Mesothelial cell of epicardium (in vitro differentiated cells): ENCODE results near the gene TAS1R3. TPM values are rescaled to one million over a fixed set of nuclear protein-coding genes. Genes with fewer than 3 reads are reported as not detected.
A peak's percentile ranks its signal among the peaks of the same experiment; 100 is the strongest.

Source experiments
- DNase-seq, 2 experiments: peaks; one replicate each; pipeline ENCODE4 v3.0.0; 2021; ENCODE audit warnings: low spot score in 2 of 2; ENCODE audit not compliant: unreplicated experiment in 2 of 2
- H3K27ac Mint-ChIP-seq: 2 replicates; pipeline ENCODE4 v1.8.0; 2021; ENCODE audit warnings: mixed read lengths
- H3K27me3 Mint-ChIP-seq: 2 replicates; pipeline ENCODE4 v1.8.0; 2021; ENCODE audit warnings: low read depth, mixed read lengths
- H3K36me3 Mint-ChIP-seq: 2 replicates; pipeline ENCODE4 v1.8.0; 2021; ENCODE audit warnings: mixed read lengths
- H3K4me1 Mint-ChIP-seq: 2 replicates; pipeline ENCODE4 v1.8.0; 2021; ENCODE audit warnings: mixed read lengths
- H3K4me3 Mint-ChIP-seq: 2 replicates; pipeline ENCODE4 v1.8.0; 2021; ENCODE audit warnings: mild to moderate bottlenecking, moderate library complexity, mixed read lengths
- H3K9me3 Mint-ChIP-seq: 2 replicates; pipeline ENCODE4 v1.8.0; 2021; ENCODE audit warnings: mixed read lengths
- CTCF ChIP-seq: fragments of 200-600 bp; sonication (generic); IDR thresholded peaks from one replicate; pipeline ENCODE4 v1.5.0; 2021; ENCODE audit warnings: antibody characterized with exemption; ENCODE audit not compliant: unreplicated experiment
- total RNA-seq: library from RNA; stranded (reverse); gene quantifications from 3 replicates; pipeline ENCODE4 v1.2.1, GENCODE V29; 2021

TAS1R3 gene
- total RNA-seq, 1 donor from 2014 or later: 0.98 TPM

GRCh38 chr1:1291023-1291528, 40.0 kb upstream of the TAS1R3 start:
- no peak for DNase-seq
- Mint-ChIP-seq H3K27ac (no peak overlapping the region), H3K4me3 (no peak overlapping the region), H3K27me3 (peaks cover 2% of the 10 kb centered on the region), H3K9me3 (no peaks in the 10 kb centered on the region), H3K36me3 (no peaks in the 10 kb centered on the region), H3K4me1 (peaks cover 7% of the 10 kb centered on the region)
- no peak for TF ChIP-seq CTCF

GRCh38 chr1:1291548-1292441, 39.3 kb upstream of the TAS1R3 start:
- no peak overlapping the region for H3K4me3 Mint-ChIP-seq
- peak in 1 of 2 experiments; percentile 82 for DNase-seq
- H3K4me1 Mint-ChIP-seq: peaks cover 7% of the 10 kb centered on the region
- H3K9me3 Mint-ChIP-seq: no peaks in the 10 kb centered on the region
- no peaks in the 10 kb centered on the region for H3K36me3 Mint-ChIP-seq
- TF ChIP-seq CTCF: peak; percentile 80
- H3K27me3 Mint-ChIP-seq: peaks cover 2% of the 10 kb centered on the region
- H3K27ac Mint-ChIP-seq: no peak overlapping the region

GRCh38 chr1:1292442-1292779, 38.7 kb upstream of the TAS1R3 start:
- H3K4me1 Mint-ChIP-seq: peaks cover 7% of the 10 kb centered on the region
- no peak for TF ChIP-seq CTCF
- no peak overlapping the region for H3K4me3 Mint-ChIP-seq
- H3K9me3 Mint-ChIP-seq: no peaks in the 10 kb centered on the region
- no peak overlapping the region for H3K27ac Mint-ChIP-seq
- no peaks in the 10 kb centered on the region for H3K36me3 Mint-ChIP-seq
- no peak for DNase-seq
- H3K27me3 Mint-ChIP-seq: peaks cover 2% of the 10 kb centered on the region

- Mint-ChIP-seq H3K36me3 (no peaks in the 10 kb centered on the region), H3K27ac (no peak overlapping the region), H3K9me3 (no peaks in the 10 kb centered on the region), H3K27me3 (peaks cover 2% of the 10 kb centered on the region), H3K4me1 (peaks cover 7% of the 10 kb centered on the region), H3K4me3 (no peak overlapping the region)
- TF ChIP-seq CTCF: no peak
- no peak for DNase-seq
Observed at GRCh38 chr1:1292851-1293250, 38.2 kb upstream of the TAS1R3 start.

- TF ChIP-seq CTCF: no peak
- DNase-seq: no peak
Observed at GRCh38 chr1:1293263-1294249, 37.5 kb upstream of the TAS1R3 start.

More at GRCh38 chr1:1293263-1294249, 37.5 kb upstream of the TAS1R3 start:
- H3K9me3 Mint-ChIP-seq: no peaks in the 10 kb centered on the region
- peaks cover 7% of the 10 kb centered on the region for H3K4me1 Mint-ChIP-seq
- H3K27ac Mint-ChIP-seq: no peak overlapping the region
- H3K4me3 Mint-ChIP-seq: no peak overlapping the region
- H3K27me3 Mint-ChIP-seq: peaks cover 2% of the 10 kb centered on the region
- no peaks in the 10 kb centered on the region for H3K36me3 Mint-ChIP-seq
